ENCODE measurements around the gene NUDT4. TPM values are rescaled to one million over a fixed set of nuclear protein-coding genes. Genes with fewer than 3 reads are reported as not detected.
"Not testable (repeated sequence)": the region's sequence is repeated elsewhere in the genome, so short reads cannot be mapped to it uniquely, and the experiment has no call there.

NUDT4 gene
- total RNA-seq, 4 donors from 2014 or later: 41.5 to 68.5 (median 52.8) TPM

- peaks cover 0 to 7% (median 0%) of the 10 kb centered on the region in 4 donors for H3K4me1 ChIP-seq
- H3K27ac ChIP-seq: no peak overlapping the region
- no peak for TF ChIP-seq CTCF (IDR thresholded peaks at IDR 0.05)
- TF ChIP-seq POLR2A (IDR thresholded peaks at IDR 0.05): no peak
- no peak overlapping the region for H3K4me3 ChIP-seq
- H3K27me3 ChIP-seq: no peaks in the 10 kb centered on the region
- no peaks in the 10 kb centered on the region for H3K9me3 ChIP-seq
- DNase-seq: no peak
- no peaks in the 10 kb centered on the region for H3K36me3 ChIP-seq
Observed at GRCh38 chr12:93370947-93371346, 6.8 kb upstream of the NUDT4 start.

- H3K9me3 ChIP-seq: no peaks in the 10 kb centered on the region
- H3K27me3 ChIP-seq: no peaks in the 10 kb centered on the region
- no peaks in the 10 kb centered on the region for H3K36me3 ChIP-seq
- DNase-seq: no peak
- H3K4me3 ChIP-seq: peak overlapping the region in 1 of 4 donors; percentile 24
- peak overlapping the region in 3 of 4 donors; percentile 16 to 76 (median 48) for H3K27ac ChIP-seq
- H3K4me1 ChIP-seq: peaks cover 0 to 18% (median 0%) of the 10 kb centered on the region in 4 donors
- TF ChIP-seq CTCF (IDR thresholded peaks at IDR 0.05): no peak
- no peak for TF ChIP-seq POLR2A (IDR thresholded peaks at IDR 0.05)
Observed at GRCh38 chr12:93373961-93374656, 3.6 kb upstream of the NUDT4 start.

- H3K27ac ChIP-seq: peak overlapping the region in 3 of 4 donors; percentile 94 to 98 (median 94)
- no peak for DNase-seq
- H3K9me3 ChIP-seq: no peaks in the 10 kb centered on the region
- H3K4me3 ChIP-seq: no peak overlapping the region
- H3K36me3 ChIP-seq: no peaks in the 10 kb centered on the region
- H3K4me1 ChIP-seq: peaks cover 0 to 22% (median 3%) of the 10 kb centered on the region in 4 donors
- no peaks in the 10 kb centered on the region for H3K27me3 ChIP-seq
- no peak for TF ChIP-seq POLR2A (IDR thresholded peaks at IDR 0.05)
- no peak for TF ChIP-seq CTCF (IDR thresholded peaks at IDR 0.05)
Observed at GRCh38 chr12:93375906-93376305, 1.8 kb upstream of the NUDT4 start.

GRCh38 chr12:93376436-93377251 is 1.1 kb upstream of the NUDT4 start:
- Histone ChIP-seq H3K27ac (peak overlapping the region in 3 of 4 donors; percentile 94 to 98 (median 94)), H3K4me3 (peak overlapping the region in 2 of 4 donors; percentile 56 to 97), H3K9me3 (no peaks in the 10 kb centered on the region), H3K4me1 (peaks cover 0 to 29% (median 3%) of the 10 kb centered on the region in 4 donors), H3K36me3 (no peaks in the 10 kb centered on the region), H3K27me3 (no peaks in the 10 kb centered on the region)
- TF ChIP-seq POLR2A (IDR thresholded peaks at IDR 0.05) (no peak), CTCF (IDR thresholded peaks at IDR 0.05) (no peak)
- DNase-seq: no peak

- not testable (repeated sequence) for H3K9me3 ChIP-seq, H3K36me3 ChIP-seq, H3K27me3 ChIP-seq
- Histone ChIP-seq H3K4me1 (peaks cover 0 to 36% (median 5%) of the 10 kb centered on the region in 4 donors), H3K27ac (peak overlapping the region; percentile 92 to 98 (median 94)), H3K4me3 (peak overlapping the region; percentile 68 to 97 (median 82))
- peak; percentile 54 to 75 (median 66) for DNase-seq
- TF ChIP-seq CTCF (IDR thresholded peaks at IDR 0.05): peak in 1 of 6 experiments; percentile 13
Observed at GRCh38 chr12:93378196-93378997, 672 bp downstream of the NUDT4 start.

Data from Peyer's patch (tissue), 4 donors.